Kidney epithelial cell (primary cell): ENCODE measurements around the gene GRK7. TPM values are rescaled to one million over a fixed set of nuclear protein-coding genes. Genes with fewer than 3 reads are reported as not detected.
"Not testable (repeated sequence)": the region's sequence is repeated elsewhere in the genome, so short reads cannot be mapped to it uniquely, and the experiment has no call there.

Experiments used
- DNase-seq: peaks from one replicate; pipeline ENCODE4 v3.0.0-alpha.2; 2010; ENCODE audit warnings: low read depth
- H3K27me3 ChIP-seq: 2 replicates; pipeline ENCODE4 v1.6.0; 2011; ENCODE audit warnings: low read length; ENCODE audit not compliant: control insufficient read depth, insufficient read depth
- H3K36me3 ChIP-seq: 2 replicates; pipeline ENCODE4 v1.5.1; 2011; ENCODE audit warnings: low read length; ENCODE audit not compliant: control insufficient read depth, insufficient read depth
- H3K4me3 ChIP-seq: 2 replicates; pipeline ENCODE4 v1.5.1; 2011; ENCODE audit warnings: low read depth, mild to moderate bottlenecking, control low read depth, low read length
- CTCF ChIP-seq: IDR thresholded peaks from 2 replicates; pipeline ENCODE4 v1.5.1; 2011; ENCODE audit warnings: mild to moderate bottlenecking, moderate library complexity, low read length, control low read depth, inconsistent platforms; ENCODE audit not compliant: insufficient read depth, poor library complexity, severe bottlenecking
- total RNA-seq: library from RNA; depleted of rRNA; stranded (reverse); fragments of >200 nt; gene quantifications from 2 replicates; pipeline ENCODE4 v1.2.3, GENCODE V29; 2015

GRK7 gene
- total RNA-seq, 1 donor from 2014 or later: not detected

- no peaks in the 10 kb centered on the region for H3K27me3 ChIP-seq
- no peak for TF ChIP-seq CTCF
- no peak for DNase-seq
- H3K4me3 ChIP-seq: no peak overlapping the region
- H3K36me3 ChIP-seq: no peaks in the 10 kb centered on the region
Measured at GRCh38 chr3:141783632-141784031, 20.4 kb downstream of the GRK7 start.

- H3K27me3 ChIP-seq: no peaks in the 10 kb centered on the region
- H3K36me3 ChIP-seq: no peaks in the 10 kb centered on the region
- H3K4me3 ChIP-seq: no peak overlapping the region
- DNase-seq: no peak
- no peak for TF ChIP-seq CTCF
Measured at GRCh38 chr3:141784096-141784495, 20.9 kb downstream of the GRK7 start.

- H3K4me3 ChIP-seq: no peak overlapping the region
- no peaks in the 10 kb centered on the region for H3K27me3 ChIP-seq
- DNase-seq: no peak
- no peaks in the 10 kb centered on the region for H3K36me3 ChIP-seq
- TF ChIP-seq CTCF: no peak
Measured at GRCh38 chr3:141784531-141784930, 21.3 kb downstream of the GRK7 start.

GRCh38 chr3:141788149-141788548 lies 24.9 kb downstream of the GRK7 start:
- no peak for TF ChIP-seq CTCF
- DNase-seq: no peak
- Histone ChIP-seq H3K4me3 (no peak overlapping the region), H3K27me3 (no peaks in the 10 kb centered on the region), H3K36me3 (no peaks in the 10 kb centered on the region)

- not testable (repeated sequence) for H3K27me3 ChIP-seq, DNase-seq, H3K4me3 ChIP-seq, H3K36me3 ChIP-seq
Measured at GRCh38 chr3:141788750-141789149, 25.5 kb downstream of the GRK7 start.

GRCh38 chr3:141789281-141789680 lies 26.1 kb downstream of the GRK7 start:
- no peak for DNase-seq
- no peak for TF ChIP-seq CTCF

More at GRCh38 chr3:141789281-141789680, 26.1 kb downstream of the GRK7 start:
- no peak overlapping the region for H3K4me3 ChIP-seq
- H3K36me3 ChIP-seq: no peaks in the 10 kb centered on the region
- H3K27me3 ChIP-seq: no peaks in the 10 kb centered on the region
